IPS-NIHi7 (cell line): Measurements from ENCODE around the gene GPAM.

Experiments used
- DNase-seq: peaks from one replicate; pipeline ENCODE4 v3.0.0; 2012; ENCODE audit warnings: mixed read lengths; ENCODE audit errors: extremely low spot score

The GPAM gene

GRCh38 chr10:112184379-112184778, 814 bp upstream of the GPAM start:
- DNase-seq: no peak

- no peak for DNase-seq
These were observed 447 bp upstream of the GPAM start for GRCh38 chr10:112184052-112184371.

GRCh38 chr10:112182784-112183328, 709 bp downstream of the GPAM start:
- no peak for DNase-seq

GRCh38 chr10:112177247-112177646, 6.3 kb downstream of the GPAM start:
- no peak for DNase-seq

DNA sequence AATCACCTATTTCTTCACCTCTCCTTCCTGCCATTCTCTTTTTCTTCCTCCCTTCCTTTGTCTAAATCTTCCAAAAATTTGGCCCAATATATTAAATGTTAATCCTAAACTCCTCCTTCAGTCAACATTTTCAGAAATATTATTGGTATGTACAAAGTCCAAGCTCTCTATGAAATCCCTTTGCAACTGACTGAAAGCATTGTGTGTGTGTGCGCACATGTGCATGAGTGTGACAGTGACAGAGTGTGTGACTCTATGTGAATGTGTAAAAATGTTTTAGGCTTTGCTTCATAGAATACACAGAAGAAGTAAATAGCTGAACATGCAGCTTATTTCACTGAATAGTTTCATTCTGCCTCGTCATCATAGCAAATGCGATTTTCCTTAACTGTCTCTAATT, 7.0 kb downstream of the GPAM start:
- DNase-seq: no peak

GRCh38 chr10:112175409-112175808, 8.2 kb downstream of the GPAM start:
- no peak for DNase-seq

GRCh38 chr10:112173206-112173605, 10.4 kb downstream of the GPAM start:
- DNase-seq: no peak

GRCh38 chr10:112168733-112169132, 14.8 kb downstream of the GPAM start:
- no peak for DNase-seq

DNA sequence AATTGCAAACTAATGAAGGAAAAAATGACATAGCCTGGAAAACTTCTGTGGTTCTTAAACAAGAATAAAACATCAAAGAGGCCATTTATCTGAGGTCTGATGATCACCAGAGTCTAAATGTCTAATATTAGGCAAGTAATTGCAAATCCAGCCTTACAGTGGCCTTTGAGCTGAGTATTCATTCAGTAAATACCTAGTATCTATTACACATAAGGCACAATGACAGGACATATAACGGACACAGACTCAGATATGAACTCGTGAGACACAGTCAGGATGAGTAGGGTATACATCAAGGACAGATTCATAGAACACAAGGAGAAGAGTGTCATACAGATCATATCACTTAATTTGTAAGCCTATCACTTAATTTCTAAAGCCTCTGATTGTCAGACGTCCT, 16.8 kb downstream of the GPAM start:
- no peak for DNase-seq

GRCh38 chr10:112161757-112162518, 21.6 kb downstream of the GPAM start:
- no peak for DNase-seq

DNA sequence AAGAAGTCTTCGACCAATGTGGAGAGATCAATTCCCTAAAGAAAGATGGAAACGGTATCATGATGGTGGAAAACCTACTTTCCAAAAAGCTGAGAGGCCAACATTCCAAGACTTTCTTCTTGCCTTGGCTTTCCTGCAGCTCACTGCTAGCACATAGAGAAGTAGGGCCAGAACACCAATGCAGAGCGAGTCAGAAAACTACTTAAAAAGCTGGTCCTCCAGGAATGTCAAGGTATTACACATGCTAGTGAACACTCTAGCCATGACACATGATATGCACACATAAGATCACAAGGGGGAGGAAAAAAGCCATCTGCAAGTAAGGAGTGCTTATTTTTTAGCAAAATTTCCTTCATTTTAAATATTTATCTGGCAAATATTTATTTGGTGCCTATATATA, 22.7 kb downstream of the GPAM start:
- DNase-seq: no peak

GRCh38 chr10:112159469-112159868, 24.1 kb downstream of the GPAM start:
- DNase-seq: no peak

DNA sequence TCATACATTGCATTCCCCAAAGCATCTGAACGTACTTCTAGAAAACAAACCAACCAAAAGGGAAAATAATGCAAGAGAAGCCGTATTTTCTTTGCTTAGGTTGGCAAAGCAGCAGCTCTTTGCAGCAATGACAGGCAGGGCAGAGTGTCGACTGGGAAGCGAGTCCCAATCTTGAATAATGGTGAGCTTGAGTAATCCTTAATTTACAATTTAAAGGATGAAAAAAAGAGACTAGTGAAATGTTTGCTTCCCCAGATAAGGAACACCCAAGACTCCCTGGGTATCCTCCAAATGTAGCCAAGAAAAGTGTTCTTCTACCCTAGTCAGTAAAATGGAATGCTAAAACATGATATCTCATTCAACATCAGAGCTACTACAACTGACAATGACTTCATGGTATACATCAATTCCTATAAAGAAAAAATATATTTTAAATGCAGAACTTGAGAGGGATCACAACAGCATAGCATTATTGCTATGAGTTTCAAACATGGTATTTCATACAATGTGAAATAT, 32.0 kb downstream of the GPAM start:
- no peak for DNase-seq

GRCh38 chr10:112148331-112148730, 35.2 kb downstream of the GPAM start:
- no peak for DNase-seq

DNA sequence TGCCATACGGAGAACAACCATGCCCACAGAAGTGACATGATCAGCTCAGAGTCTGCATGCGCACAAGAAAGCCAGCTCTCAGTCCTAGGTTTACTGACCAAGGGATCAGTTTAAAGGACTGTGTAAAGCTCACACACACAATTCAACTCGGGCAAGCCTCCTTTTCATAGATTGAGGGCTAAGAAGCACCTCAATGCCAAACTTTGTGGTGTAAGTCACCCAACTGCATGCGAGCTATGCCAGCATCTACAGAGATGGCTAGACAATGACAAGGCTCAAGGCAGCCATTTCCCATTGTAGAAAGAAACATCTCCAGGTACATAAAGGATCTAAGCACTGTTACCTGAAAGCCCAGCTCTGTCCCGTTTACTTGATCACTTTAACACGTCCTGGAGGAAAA, 36.8 kb downstream of the GPAM start:
- DNase-seq: no peak

GRCh38 chr10:112145263-112145662, 38.3 kb downstream of the GPAM start:
- DNase-seq: no peak

- no peak for DNase-seq
These were observed 40.1 kb downstream of the GPAM start for GRCh38 chr10:112143420-112143819.

- DNase-seq: no peak
These were observed 42.3 kb downstream of the GPAM start for GRCh38 chr10:112141292-112141691.

- peak; percentile 94 for DNase-seq
These were observed 43.2 kb downstream of the GPAM start for GRCh38 chr10:112140110-112140970.

GRCh38 chr10:112139176-112139575, 44.4 kb downstream of the GPAM start:
- no peak for DNase-seq

GRCh38 chr10:112137154-112137987, 46.2 kb downstream of the GPAM start:
- peak; percentile 92 for DNase-seq
